Stimulated activated CD8-positive, alpha-beta memory T cell treated with anti-CD3 and anti-CD28 coated beads, Interleukin-7, amount 100 ng/mL, for 48 hours (primary cell): Measurements from ENCODE around the gene SFMBT2.

ENCODE experiments used
- DNase-seq, 2 donors: peaks; one replicate each; pipeline ENCODE4 v3.0.0-alpha.2; 2020; ENCODE audit warnings: low read depth in 1 of 2; ENCODE audit errors: extremely low read depth in 1 of 2

Gene SFMBT2

GRCh38 chr10:7117806-7118674 lies 292.8 kb downstream of the SFMBT2 start:
- no peak for DNase-seq

- DNase-seq: no peak
These were observed 293.5 kb downstream of the SFMBT2 start for GRCh38 chr10:7117177-7117799.

- no peak for DNase-seq
These were observed 299.3 kb downstream of the SFMBT2 start for GRCh38 chr10:7111561-7111960.

GRCh38 chr10:7111089-7111488 lies 299.7 kb downstream of the SFMBT2 start:
- DNase-seq: no peak
